NCI-H69 (cell line): ENCODE results near the gene SCARF2.

Source experiments
- DNase-seq: peaks from one replicate; lab custom pipeline; 2025; lab: John Stamatoyannopoulos, UW

Gene SCARF2

DNA sequence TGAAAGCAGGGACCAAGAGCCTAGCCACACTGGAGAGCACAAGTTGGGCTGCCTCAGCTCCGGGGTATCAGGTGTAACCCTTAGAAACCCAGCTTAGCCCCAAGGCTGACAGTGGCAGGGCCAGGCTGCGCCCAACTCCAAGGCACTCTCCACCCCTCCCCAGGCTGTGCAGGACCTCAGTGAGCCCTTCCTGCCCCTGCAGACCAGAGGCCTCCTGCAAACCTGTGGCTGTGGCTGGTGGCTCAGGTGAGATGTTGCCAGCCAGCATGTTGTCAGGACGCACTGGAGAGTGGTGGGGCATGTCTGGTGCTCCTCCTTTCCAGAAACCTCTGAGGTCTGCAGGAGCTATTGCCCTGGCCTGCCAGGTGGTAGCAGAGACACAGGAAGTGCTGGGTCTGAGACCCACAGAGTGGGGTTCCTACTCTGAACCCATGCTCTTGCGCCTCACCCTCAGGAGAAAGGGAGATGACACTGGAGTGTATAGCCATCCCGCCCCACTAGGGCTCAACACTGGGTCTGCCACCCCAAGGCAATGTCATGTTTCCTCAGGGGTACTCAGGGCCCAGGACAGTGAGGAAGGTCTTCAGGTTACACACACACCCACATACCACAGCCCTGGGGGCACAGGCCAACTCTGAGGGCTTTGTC lies 2.4 kb upstream of the SCARF2 start:
- DNase-seq, result no peak

GRCh38 chr22:20439556-20439927 lies 1.9 kb upstream of the SCARF2 start:
- no peak for DNase-seq

GRCh38 chr22:20438678-20439492 lies 1.3 kb upstream of the SCARF2 start:
- DNase-seq, result no peak

DNA sequence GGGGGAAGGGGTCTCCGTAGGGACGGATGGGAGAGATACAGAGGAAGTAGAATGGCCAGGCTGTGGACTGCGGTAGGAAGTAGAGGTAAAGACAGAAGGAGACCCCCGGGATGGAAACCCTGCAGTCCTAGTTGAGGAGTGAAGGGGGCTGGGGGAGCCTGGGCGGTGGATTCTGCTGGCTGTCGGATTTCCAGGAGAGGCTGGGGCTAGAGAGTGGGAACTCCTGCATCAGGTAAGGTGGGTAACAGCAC lies 727 bp upstream of the SCARF2 start:
- DNase-seq, result no peak

DNA sequence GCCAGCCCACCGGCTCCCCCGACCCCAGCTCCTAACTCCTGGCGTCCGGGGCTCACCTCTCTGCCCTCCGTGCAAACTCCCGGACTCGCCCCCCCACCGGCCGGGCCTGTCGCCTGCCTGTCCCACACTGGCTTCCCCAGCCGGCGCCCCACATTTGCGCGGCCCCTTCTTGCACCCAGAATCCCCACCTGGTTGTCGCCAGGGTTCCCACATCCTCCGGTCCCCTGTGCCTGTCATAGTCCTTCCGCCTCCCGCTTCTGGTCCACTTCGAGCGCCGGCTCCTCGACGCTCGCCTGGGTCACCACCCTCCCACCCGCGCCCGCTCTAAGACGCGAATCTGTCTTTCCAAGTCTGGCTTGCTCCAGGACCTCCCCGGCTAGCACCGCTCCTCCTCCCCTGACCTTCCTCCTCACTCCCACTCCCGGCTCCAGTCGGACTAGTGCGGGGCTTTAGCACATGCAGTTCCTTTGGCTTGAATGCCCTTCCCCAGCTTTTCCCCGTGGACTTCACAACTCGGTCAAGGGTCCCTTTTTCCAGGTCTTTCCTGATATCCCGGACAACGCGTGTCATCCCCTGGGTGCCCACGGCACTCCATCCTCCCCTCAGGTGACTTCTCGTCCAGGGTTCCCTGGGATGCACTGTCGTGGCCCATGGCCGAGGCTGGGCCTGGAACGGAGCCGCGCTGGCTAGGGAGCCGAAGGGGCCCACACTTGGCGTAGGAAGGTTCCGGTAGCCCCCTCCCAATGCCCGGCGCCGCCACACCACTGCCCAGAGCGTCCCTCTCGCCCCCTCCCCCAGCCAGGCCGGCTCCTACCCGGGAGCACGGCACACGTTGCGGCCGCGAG lies 635 bp downstream of the SCARF2 start:
- DNase-seq, result peak; percentile 25

DNA sequence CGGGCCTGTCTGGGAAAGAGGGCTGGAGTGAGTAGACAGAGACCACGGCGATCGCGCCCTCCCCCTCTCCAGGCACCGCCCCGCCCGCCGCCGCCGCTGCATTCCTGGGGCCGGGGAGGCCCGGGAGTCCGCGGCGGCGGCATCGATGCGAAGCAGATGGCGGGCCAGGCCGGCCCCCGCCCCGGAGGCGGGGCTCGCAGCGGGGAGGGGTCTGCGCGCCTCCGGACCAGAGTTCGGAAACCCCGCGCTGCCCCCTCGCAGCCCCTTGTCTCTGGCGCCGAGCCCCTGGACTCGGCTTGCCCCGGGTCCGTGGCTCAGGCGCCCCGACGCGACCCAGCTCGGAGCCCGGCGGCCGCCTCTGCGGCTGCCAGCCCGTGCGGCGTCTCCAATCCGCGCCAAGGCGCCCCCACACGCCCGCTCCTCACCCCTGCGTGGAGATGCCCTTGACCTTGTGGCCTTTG lies 1.3 kb downstream of the SCARF2 start:
- DNase-seq, result peak; percentile 22

- DNase-seq, result no peak
Observed at GRCh38 chr22:20435436-20436306, 2.0 kb downstream of the SCARF2 start.

GRCh38 chr22:20434773-20435172 lies 2.9 kb downstream of the SCARF2 start:
- DNase-seq, result no peak

- no peak for DNase-seq
Observed at GRCh38 chr22:20434264-20434751, 3.3 kb downstream of the SCARF2 start.

DNA sequence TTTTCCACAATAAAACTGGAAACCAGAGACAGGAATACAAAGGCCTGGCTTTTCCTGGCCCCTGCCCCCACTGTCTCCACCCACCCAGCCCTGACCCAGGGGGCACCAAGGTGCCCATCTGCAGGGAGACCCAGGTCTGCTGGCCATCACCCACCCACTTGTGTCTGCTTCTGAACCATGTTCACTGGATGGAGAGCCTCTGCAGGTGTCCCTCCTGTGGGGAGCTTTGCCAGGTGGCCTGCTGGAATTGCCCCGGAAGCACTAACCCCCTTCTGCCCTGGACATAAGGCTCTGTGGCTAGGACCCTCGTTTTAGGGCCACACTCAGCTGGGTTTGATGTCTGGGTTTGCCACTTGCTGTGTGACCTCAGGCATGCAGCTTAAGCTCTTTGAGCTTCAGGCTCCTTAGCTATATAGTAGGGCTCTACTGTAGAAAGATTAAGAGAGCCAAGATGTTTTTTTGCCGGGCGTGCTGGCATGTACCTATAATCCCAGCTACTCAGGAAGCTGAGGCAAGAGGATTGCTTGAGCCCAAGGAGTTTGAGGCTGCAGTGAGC lies 3.9 kb downstream of the SCARF2 start:
- DNase-seq, result no peak

GRCh38 chr22:20433191-20433590 lies 4.4 kb downstream of the SCARF2 start:
- no peak for DNase-seq

- no peak for DNase-seq
Observed at GRCh38 chr22:20432244-20432686, 5.4 kb downstream of the SCARF2 start.

GRCh38 chr22:20431511-20432192 lies 6.0 kb downstream of the SCARF2 start:
- DNase-seq, result no peak

- peak; percentile 70 for DNase-seq
Observed at GRCh38 chr22:20430720-20431510, 6.7 kb downstream of the SCARF2 start.

- peak; percentile 37 for DNase-seq
Observed at GRCh38 chr22:20430101-20430719, 7.4 kb downstream of the SCARF2 start.

DNA sequence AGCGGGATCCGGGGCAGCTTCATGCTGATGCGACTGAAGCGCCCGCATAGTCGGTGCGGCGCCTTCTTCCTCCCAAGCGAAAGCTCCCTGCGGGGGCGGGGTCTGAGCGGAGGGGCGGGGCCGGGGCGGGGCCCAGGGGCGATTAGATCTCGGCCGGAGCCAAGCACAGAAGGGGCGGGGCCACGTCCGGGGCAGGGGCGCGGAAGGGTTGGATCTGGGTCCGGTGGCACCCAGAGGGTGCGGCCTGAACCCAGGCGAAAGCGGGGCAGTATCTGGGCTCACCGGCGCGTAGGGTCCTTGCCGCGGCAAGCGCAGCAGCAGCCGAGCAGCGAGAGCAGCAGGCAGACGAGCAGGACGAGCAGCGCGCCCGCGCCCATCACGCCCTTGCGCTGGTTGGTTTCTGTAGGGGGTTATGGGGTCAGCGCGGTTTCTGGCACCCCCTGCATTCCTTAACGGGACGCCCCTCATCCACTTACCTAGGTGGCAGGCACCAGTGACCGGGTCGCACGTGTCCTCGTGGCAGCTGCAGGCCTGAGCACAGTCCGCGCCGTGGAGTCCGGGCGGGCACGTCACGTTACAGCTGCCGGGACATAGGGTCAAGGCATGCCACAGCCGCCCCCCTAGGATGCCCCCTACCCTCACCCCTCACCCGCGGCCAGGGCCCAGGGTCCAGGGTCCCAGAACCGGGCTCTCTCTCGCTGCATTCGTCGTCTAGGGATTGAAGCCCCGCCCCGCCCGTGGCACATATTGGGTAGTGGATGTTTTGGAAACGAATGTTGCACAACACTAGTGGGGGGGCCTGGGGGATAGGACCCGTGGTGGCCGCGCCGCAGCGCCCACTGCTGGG lies 8.1 kb downstream of the SCARF2 start:
- peak; percentile 70 for DNase-seq

DNA sequence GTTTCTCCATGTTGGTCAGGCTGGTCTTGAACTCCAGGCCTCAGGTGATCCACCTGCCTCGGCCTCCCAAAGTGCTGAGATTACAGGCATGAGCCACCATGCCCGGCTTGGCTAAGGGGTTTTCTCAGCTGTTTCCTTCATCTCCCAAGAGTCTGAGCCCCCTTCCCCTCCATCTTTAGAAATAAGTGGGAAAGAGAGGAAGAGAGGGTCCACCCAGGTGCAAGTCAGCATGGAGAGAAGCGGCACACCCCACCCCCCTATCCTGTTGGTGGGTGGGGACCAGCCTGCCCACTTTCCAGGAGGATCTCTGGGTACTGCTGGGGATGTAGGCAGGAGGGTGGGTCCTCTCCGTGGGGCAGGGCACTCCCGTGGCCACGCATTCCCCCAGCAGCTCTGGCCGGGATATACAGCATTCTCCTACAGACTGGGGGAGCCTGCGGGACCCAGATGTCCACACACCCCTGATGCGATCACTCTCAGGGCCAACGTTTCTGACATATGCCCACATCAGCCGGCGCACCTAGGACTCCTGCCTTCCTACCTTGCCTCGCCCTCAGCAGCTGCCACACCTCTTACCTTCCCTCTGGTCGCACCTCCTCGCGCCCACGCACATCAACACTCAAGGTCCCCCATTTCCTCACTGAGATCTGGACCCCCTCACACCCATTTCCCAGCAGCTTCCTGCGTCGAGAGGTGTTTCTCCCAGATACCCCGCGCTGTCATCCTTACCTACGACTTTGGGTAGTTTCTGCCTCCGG lies 8.9 kb downstream of the SCARF2 start:
- DNase-seq, result no peak

DNA sequence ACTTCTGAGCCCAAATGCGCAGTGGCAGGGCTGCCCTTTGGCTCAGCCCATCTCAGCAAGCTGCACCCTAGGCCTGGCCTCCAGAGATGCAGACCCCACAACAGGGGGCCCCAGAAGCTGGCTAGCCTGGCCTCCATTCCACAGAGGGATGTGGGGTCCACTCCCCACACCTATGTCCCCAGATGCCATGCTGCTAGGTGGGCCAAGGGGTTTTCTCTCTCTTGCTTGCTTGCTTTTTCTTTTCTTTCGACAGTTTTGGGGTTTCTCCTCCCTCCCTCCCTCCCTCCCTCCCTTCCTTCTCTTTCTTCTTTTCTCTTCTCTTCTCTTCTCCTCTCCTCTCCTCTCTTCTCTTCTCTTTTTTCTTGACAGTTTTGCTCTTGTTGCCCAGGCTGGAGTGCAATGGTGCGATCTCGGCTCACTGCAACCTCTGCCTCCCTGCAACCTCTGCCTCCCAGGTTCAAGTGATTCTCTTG lies 9.6 kb downstream of the SCARF2 start:
- DNase-seq, result no peak
